ENCODE results near the gene CDC14B.

DNA sequence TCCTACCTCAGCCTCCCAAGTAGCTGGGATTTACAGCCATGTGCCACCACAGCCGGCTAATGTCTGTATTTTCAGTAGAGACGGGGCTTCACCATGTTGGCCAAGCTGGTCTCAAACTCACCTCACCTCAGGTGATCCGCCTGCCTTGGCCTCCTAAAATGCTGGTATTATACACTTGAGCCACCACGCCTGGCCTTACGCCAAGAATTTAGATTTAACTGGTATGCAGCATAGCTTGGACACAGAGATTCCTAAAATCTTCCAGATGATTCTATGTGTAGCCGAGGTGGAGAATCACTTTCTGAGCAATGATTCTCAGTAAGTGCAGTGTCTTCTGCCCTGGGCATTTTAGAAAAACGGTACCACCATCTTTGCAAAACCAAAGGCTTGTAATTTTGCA, 95.6 kb downstream of the CDC14B start:
- TF ChIP-seq, protein P1, sequence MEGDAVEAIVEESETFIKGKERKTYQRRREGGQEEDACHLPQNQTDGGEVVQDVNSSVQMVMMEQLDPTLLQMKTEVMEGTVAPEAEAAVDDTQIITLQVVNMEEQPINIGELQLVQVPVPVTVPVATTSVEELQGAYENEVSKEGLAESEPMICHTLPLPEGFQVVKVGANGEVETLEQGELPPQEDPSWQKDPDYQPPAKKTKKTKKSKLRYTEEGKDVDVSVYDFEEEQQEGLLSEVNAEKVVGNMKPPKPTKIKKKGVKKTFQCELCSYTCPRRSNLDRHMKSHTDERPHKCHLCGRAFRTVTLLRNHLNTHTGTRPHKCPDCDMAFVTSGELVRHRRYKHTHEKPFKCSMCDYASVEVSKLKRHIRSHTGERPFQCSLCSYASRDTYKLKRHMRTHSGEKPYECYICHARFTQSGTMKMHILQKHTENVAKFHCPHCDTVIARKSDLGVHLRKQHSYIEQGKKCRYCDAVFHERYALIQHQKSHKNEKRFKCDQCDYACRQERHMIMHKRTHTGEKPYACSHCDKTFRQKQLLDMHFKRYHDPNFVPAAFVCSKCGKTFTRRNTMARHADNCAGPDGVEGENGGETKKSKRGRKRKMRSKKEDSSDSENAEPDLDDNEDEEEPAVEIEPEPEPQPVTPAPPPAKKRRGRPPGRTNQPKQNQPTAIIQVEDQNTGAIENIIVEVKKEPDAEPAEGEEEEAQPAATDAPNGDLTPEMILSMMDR (IDR thresholded peaks at IDR 0.05; ENCODE audit: low read length), result no peak
- TF ChIP-seq EZH2phosphoT487 (IDR thresholded peaks at IDR 0.05; ENCODE audit: low read length) (no peak), EZH2 (optimal IDR thresholded peaks at IDR 0.05; ENCODE audit: low read depth, low read length) (no peak)

Data from MM.1S (cell line).